ENCODE results near the gene NCKAP5. TPM values are rescaled to one million over a fixed set of nuclear protein-coding genes. Genes with fewer than 3 reads are reported as not detected.

NCKAP5 gene
- total and polyA plus RNA-seq, 4 donors = 2.3 to 20.2 (median 8.1) TPM

- H3K36me3 ChIP-seq (ENCODE audit: control insufficient read depth in 4 of 4, insufficient read depth in 4 of 4, low read length in 4 of 4) = no peaks in the 10 kb centered on the region
- no peaks in the 10 kb centered on the region for H3K9me3 ChIP-seq (ENCODE audit: control insufficient read depth in 4 of 4, insufficient read depth in 3 of 4, low read length in 3 of 4)
- DNase-seq (no peak), ATAC-seq (ENCODE audit: insufficient read depth, low FRiP score) (no peak)
- H3K4me1 ChIP-seq (ENCODE audit: control insufficient read depth in 5 of 5, insufficient read depth in 5 of 5, low read length in 5 of 5) = no peaks in the 10 kb centered on the region
- H3K27ac ChIP-seq (ENCODE audit: low read depth in 1 of 2, low read length in 1 of 2) = no peak overlapping the region
- no peak for TF ChIP-seq CTCF (IDR thresholded peaks at IDR 0.05; ENCODE audit: control extremely low read depth, extremely low read depth)
- WGBS, 2 donors = 53 to 59% methylated on average over 3 of the region's 3 CpGs
- no peaks in the 10 kb centered on the region for H3K27me3 ChIP-seq (ENCODE audit: control insufficient read depth in 3 of 3, insufficient read depth in 3 of 3, low read length in 2 of 3)
- H3K9ac ChIP-seq (ENCODE audit: insufficient read depth in 1 of 2, low read length in 2 of 2) = no peak overlapping the region
- H3K4me3 ChIP-seq = no peak overlapping the region
These were observed 543.3 kb downstream of the NCKAP5 start for GRCh38 chr2:133025004-133025403.

- no peaks in the 10 kb centered on the region for H3K27me3 ChIP-seq (ENCODE audit: control insufficient read depth in 3 of 3, insufficient read depth in 3 of 3, low read length in 2 of 3)
- H3K36me3 ChIP-seq (ENCODE audit: control insufficient read depth in 4 of 4, insufficient read depth in 4 of 4, low read length in 4 of 4) = no peaks in the 10 kb centered on the region
- no peak for ATAC-seq (ENCODE audit: insufficient read depth, low FRiP score)
- TF ChIP-seq CTCF (IDR thresholded peaks at IDR 0.05; ENCODE audit: control extremely low read depth, extremely low read depth) = no peak
- H3K9me3 ChIP-seq (ENCODE audit: control insufficient read depth in 4 of 4, insufficient read depth in 3 of 4, low read length in 3 of 4) = no peaks in the 10 kb centered on the region
- H3K4me1 ChIP-seq (ENCODE audit: control insufficient read depth in 5 of 5, insufficient read depth in 5 of 5, low read length in 5 of 5) = no peaks in the 10 kb centered on the region
- no peak overlapping the region for H3K9ac ChIP-seq (ENCODE audit: insufficient read depth in 1 of 2, low read length in 2 of 2)
- WGBS, 2 donors = 83 to 86% methylated on average over 6 of the region's 6 CpGs
- DNase-seq = no peak
- no peak overlapping the region for H3K4me3 ChIP-seq
- H3K27ac ChIP-seq (ENCODE audit: low read depth in 1 of 2, low read length in 1 of 2) = no peak overlapping the region
These were observed 555.2 kb downstream of the NCKAP5 start for GRCh38 chr2:133012847-133013734.

GRCh38 chr2:133004623-133005022, 563.6 kb downstream of the NCKAP5 start:
- ATAC-seq (ENCODE audit: insufficient read depth, low FRiP score) = no peak
- H3K4me1 ChIP-seq (ENCODE audit: control insufficient read depth in 5 of 5, insufficient read depth in 5 of 5, low read length in 5 of 5) = no peaks in the 10 kb centered on the region
- H3K9me3 ChIP-seq (ENCODE audit: control insufficient read depth in 4 of 4, insufficient read depth in 3 of 4, low read length in 3 of 4) = peaks cover 0 to 3% (median 0%) of the 10 kb centered on the region in 4 donors
- no peaks in the 10 kb centered on the region for H3K36me3 ChIP-seq (ENCODE audit: control insufficient read depth in 4 of 4, insufficient read depth in 4 of 4, low read length in 4 of 4)
- no peak overlapping the region for H3K4me3 ChIP-seq
- 90 to 93% methylated on average over 5 of the region's 5 CpGs for WGBS, 2 donors
- no peak for DNase-seq
- TF ChIP-seq CTCF (IDR thresholded peaks at IDR 0.05; ENCODE audit: control extremely low read depth, extremely low read depth) = no peak
- no peaks in the 10 kb centered on the region for H3K27me3 ChIP-seq (ENCODE audit: control insufficient read depth in 3 of 3, insufficient read depth in 3 of 3, low read length in 2 of 3)
- no peak overlapping the region for H3K27ac ChIP-seq (ENCODE audit: low read depth in 1 of 2, low read length in 1 of 2)
- no peak overlapping the region for H3K9ac ChIP-seq (ENCODE audit: insufficient read depth in 1 of 2, low read length in 2 of 2)

Measured in lung (tissue), 12 donors.